ENCODE results near the gene LBHD1.
"Not testable (repeated sequence)": the region's sequence is repeated elsewhere in the genome, so short reads cannot be mapped to it uniquely, and the experiment has no call there.

The LBHD1 gene

GRCh38 chr11:62693624-62694023 is 21.6 kb upstream of the LBHD1 start:
- not testable (repeated sequence) for DNase-seq

DNA sequence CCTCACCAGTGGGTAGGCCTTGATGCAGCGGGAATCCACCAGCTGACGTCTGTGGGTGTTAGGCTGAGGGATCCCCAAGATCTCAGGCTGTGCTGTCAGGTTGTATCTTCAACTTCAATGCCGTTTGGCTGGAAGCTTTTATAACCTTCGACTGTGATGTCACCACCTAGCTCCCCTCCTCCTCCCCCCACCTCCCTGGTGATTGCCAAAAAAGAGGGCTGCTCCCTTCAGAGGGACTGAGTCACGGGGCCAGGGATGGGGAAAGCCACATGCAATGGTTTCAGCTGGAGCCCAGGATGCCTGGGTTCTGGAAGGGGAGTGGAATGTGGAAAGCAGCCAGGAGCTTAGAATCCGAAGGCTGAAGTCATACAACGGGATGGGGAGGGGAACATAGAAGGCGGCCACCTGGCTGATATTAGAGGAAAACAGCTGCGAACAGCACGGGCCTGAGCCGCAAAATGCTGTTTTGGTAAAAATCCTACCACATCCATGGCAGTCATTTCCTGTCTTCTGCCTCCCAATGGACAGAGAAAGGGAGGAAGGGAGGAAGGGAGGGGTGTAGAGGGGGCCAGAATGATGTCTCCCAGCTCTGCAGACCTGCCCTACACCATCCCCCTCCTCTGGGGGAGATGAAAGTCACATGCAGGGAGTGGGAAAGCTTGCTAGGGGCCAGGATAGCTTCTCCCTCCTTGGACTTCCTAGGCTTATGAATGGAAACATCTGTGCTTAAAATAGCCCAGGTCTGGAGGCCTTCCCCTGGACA is 17.5 kb upstream of the LBHD1 start, which contains the start of gene LRRN4CL:
LRRN4CL (minus strand) TSS at position 110 of the 763 bp plus-strand sequence. CDS start 1,022 bp downstream, outside the sequence.
- peak; percentile 88 for DNase-seq

- DNase-seq, result no peak
Observed at GRCh38 chr11:62688491-62688890, 16.4 kb upstream of the LBHD1 start.

DNA sequence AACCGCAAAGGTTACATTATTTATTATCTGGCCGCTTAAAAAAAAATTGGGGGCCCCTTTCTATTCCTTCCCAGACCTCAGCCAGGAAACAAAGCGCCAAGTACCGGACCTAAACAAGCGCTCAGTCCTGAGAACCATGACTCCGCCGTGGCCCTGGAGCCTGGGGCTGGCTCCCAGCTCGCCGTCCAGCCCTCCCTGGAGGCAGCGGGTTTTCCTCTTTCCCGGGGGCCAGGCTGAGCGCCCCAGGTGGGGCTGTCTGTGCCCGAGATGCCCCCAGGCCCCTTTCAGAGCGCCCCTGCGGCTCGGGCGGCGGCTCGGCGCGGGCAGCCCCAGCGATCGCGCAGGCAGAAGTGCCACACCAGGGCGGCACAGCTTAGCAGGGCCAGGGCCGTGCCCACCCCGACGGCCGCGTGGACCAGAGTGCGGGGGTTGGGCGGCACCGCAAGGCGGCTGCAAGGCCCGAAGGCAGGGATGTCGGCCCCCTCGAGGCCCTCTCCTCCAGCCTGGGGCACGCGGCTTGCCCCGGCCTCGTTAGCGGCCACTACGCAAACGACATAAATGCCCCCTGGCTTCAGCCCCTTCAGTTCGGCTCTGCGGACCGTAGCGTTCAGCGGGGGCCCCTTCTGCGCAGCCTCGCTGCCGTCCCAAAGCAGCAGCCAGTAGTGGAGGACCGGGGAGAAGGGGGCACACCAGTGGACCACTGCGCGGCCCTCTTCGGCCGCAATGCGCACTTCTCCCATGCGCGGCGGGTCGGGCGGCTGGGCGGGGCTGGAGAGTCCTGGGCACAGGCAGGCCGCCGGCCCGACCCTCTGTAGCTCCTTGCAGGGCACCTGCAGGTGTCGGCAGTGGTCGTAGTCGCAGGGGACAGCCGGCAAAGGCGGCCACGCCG is 15.7 kb upstream of the LBHD1 start:
- DNase-seq, result no peak

DNA sequence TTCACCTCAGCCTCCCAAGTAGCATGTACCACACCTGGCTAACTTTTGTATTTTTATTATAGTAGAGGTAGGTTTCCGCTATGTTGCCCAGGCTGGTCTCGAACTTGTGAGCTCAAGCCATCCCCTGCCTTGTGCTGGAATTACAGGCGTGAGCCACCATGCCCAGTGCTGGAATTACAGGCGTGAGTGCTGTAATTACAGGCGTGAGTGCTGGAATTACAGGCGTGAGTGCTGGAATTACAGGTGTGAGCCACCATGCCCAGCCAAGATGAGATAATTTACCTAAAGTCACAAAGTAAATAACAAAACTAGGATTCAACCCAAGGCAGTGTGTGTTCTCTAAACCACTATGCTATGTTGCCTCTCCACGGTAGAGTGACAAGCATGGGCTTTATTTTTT is 10.5 kb upstream of the LBHD1 start:
- DNase-seq, result no peak

GRCh38 chr11:62680825-62681240 is 8.8 kb upstream of the LBHD1 start:
- DNase-seq, result peak; percentile 76

- peak; percentile 90 for DNase-seq
Observed at GRCh38 chr11:62678770-62679696, 7.0 kb upstream of the LBHD1 start, which contains the start of gene UBXN1. Gene UBXN1, minus strand, starts transcription at chr11:62679073. Its CDS starts 150 bp downstream, at chr11:62678923.

DNA sequence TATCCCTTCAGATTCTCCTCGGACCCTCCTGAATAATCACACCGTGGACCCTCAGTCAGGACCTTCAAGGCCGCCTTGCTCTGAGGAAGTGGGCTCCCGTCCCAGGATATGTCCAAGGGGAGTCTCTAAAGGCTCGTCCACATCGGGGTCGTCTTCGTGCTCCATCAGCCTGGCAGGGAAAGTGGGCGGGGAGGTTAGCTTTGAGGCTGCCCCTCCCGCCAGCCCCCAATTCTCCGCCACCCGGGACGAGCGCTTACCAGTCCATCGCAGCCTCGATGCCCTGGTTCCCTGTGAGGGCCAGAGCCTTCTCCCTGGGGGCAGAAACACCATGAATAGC is 6.3 kb upstream of the LBHD1 start:
- DNase-seq, result no peak

DNA sequence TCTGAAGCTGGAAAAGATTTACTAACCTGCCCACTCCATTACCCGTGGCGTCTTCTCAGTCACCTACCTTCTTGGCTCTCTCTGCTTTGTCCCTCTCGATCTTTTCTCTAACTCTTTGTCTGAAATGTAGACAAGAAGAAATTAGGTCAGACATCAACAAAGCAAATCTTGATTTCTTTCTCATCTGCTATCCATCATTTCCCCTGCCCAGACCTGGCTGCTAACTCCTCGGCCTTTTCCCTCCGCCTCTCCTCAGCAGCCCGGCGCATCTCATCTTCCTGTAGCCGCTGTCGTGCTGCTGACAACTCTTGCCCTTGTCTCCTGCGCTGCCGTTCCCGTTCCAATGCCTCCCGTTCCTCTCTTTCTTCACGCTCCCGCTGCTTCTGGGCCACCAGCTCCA is 5.6 kb upstream of the LBHD1 start:
- DNase-seq, result no peak

- DNase-seq, result no peak
Observed at GRCh38 chr11:62677156-62677555, 5.1 kb upstream of the LBHD1 start.

DNA sequence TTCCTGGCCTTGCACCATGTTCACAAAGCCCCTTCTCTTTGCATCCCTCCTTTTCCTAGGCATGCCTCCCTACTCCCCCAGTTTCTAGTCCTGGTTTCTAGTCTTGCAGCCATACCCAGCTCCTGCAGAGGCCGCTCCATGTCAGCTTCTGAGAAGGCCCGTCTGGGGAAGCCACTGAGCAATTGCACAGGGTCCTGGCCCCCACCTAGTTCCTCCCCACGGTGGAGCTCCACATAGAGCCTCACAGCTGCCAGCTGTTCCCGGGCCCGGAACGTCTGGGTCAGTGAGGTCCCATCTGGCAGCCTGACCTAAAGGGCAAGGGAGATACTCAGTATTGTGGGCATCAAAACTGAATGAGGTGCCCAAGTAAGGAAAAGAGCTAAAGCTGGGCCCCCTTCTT is 4.6 kb upstream of the LBHD1 start:
- DNase-seq, result no peak

- not testable (repeated sequence) for DNase-seq
Observed at GRCh38 chr11:62675415-62675814, 3.3 kb upstream of the LBHD1 start.

GRCh38 chr11:62673196-62673525 is 1.1 kb upstream of the LBHD1 start:
- no peak for DNase-seq

- no peak for DNase-seq
Observed at GRCh38 chr11:62671236-62671607, 845 bp downstream of the LBHD1 start.

DNA sequence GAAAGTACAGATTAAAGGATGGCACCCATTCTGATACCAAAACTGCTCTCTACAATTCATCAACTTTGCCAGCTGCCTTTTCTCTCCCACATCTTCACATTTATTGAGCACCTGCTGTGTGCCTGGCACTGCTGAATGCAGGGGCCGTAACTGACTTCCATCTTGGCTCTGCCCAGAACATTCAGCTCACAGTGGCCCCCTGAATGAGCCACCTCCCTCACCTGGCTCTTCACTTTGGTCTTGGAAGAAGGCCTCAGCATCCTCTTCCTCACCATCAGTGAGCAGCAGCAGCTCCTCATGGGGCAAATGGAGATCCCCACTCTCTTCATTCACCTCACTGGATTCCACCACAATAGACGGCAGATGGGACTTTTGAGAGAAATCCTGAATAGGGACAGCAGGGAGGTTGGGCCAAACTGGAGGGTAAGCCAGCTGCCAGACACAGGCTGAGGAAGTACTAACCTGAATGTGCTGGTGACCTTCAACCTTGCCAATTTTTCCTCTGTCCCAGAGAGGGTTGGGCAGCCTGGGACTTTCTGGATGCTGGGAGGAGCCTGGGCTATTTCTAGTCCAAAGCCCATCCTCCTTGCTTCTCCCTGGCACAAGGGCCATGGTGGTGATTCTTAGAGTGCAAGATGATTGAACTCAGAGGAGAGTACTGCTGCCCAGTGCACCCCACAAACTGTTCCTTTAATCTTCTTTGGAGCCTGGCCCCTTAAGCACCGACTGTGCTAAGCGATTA is 2.5 kb downstream of the LBHD1 start:
- DNase-seq, result no peak

DNA sequence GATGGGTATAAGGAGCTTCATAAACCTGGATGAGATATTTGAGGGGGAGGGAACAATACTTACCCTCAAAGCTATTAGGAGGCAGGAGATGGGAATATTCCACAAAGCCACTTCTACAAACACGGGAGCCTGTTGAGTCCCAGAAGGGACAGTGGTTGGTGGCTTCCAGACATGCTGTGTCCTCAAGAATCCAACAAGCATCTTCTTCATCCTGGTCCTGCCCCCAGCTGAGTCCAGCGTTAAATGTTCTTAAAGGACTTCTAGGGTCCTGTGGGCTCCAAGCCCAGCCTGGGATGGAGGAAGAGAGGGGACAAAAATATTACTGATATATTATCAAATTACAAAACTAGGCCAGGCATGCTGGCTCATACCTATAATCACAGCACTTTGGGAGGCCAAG is 4.6 kb downstream of the LBHD1 start:
- no peak for DNase-seq

GRCh38 chr11:62666259-62666926 is 5.7 kb downstream of the LBHD1 start:
- no peak for DNase-seq

DNA sequence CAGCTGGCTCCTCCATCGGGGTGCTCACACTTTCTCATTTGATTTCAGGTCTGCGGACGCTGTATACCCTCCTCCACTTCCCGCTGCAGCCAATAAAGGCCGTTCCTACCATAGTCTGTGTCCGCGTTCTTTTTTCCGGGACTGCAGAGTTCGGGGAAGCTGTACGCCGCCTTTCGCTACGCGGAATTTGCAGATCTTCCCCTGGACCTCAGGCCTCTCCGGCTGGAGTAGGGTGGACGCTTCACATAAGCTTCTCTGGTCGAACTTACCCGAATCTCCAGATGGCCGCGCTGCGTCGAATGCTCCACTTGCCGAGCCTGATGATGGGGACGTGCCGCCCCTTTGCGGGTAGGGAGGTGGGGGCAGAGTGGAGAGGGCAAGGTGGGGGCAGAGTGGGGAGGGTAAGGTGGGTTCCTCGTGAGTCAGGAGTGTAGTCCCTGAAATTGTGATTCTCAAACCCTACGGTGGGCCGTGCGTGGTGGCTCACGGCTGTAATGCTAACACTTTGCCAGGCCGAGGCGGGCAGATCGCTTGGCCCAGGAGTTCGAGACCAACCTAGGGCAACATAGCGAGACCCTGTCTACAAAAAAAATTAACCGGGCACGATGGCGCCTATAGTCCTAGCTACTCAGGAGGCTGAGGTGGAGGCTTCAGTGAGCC is 6.3 kb downstream of the LBHD1 start:
- DNase-seq, result peak; percentile 47

DNA sequence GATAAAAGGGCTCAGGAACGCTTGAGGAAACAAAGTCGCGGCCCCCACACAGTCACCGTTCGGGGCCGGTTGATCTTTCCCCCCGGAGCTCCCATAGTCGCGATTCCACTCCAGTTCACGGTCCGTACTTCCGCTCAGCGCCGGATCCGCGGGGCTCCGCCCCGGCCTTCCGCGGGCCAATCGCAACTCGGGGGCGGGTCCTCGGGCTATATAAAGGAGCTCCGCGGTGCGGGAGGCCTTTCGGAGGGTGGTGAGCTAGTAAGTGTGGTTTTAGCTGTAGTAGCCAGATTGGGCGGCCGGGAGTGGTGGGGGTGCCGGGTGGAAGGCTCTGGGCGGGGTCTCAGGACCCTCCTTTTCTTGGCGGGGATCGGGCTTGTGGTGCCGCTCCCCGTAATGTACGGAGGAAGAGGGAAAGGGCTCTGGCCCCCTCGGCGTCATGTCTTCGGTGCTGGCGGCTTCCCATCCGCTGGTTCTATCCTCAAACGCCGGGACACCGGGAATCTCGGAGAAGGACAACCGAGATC is 6.9 kb downstream of the LBHD1 start, which contains the start of the genes C11orf98 and CSKMT:
C11orf98 (minus strand) TSS at position 136 of the 524 bp plus-strand sequence; CDS start at position 95, 41 bp downstream.
CSKMT (plus strand) TSS at position 238 of the 524 bp plus-strand sequence. CDS start 568 bp downstream, outside the sequence.
- DNase-seq, result peak; percentile 92

DNA sequence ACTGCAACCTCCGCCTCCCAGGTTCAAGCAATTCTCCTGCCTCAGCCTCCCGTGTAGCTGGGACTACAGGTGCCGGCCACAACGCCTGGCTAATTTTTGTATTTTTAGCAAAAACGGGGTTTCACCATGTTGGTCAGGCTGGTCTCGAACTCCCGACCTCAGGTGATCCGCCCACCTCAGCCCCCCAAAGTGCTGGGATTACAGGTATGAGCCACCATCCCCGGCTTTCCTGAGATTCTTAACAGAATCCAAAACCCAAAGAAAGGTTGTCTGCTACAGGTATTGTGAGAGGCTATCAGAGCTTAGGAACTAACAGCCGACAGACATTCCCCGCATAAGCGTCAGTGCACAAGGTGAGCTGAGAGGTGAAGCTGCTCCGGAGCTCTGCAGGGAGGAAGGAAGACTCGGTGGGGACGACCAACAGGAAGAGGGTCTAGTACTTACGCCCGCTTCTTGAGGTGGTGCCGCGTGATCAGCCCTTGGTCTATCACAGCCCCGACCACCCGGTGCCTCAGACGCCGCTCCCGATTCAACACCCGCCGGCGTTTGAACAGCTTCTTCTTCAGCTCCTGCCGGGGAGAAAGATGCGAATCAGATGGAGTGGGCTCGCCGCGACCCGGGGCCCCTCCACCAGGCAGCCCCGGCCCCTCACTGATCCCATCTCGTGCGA is 7.5 kb downstream of the LBHD1 start:
- DNase-seq, result no peak
